T47D (cell line): ENCODE results near the gene TMEM63A.

Source experiments
- DNase-seq, 2 experiments: peaks; one replicate each; pipeline versions ENCODE4 v3.0.0 to v3.0.0-alpha.2; 2011 to 2012; ENCODE audit warnings: low read depth in 1 of 2, low spot score in 1 of 2
- JUND ChIP-seq: IDR thresholded peaks from 2 replicates; pipeline ENCODE4 v1.6.1; 2012; ENCODE audit warnings: low read depth
- in situ Hi-C: cut with HindIII; loops from 2 replicates; pipeline ENCODE4 v1.10.0; 2016; ENCODE audit warnings: low sequenced_read_pairs, low pct_unique_long_range_greater_than_20kb

Gene TMEM63A

GRCh38 chr1:225848030-225848955, 33.9 kb downstream of the TMEM63A start:
- DNase-seq = no peak
- in situ Hi-C loops = no loop called here
- no peak for TF ChIP-seq JUND

- no peak for TF ChIP-seq JUND
- in situ Hi-C loops = no loop called here
- no peak for DNase-seq
These were observed 34.6 kb downstream of the TMEM63A start for GRCh38 chr1:225847610-225848009.

- no peak for TF ChIP-seq JUND
- DNase-seq = no peak
- in situ Hi-C loops = no loop called here
These were observed 35.6 kb downstream of the TMEM63A start for GRCh38 chr1:225846331-225847310.

- TF ChIP-seq JUND = no peak
These were observed 36.5 kb downstream of the TMEM63A start for GRCh38 chr1:225845571-225846259.

GRCh38 chr1:225845097-225845496, 37.1 kb downstream of the TMEM63A start:
- TF ChIP-seq JUND = no peak
- in situ Hi-C loops = no loop called here
- DNase-seq = no peak

More at GRCh38 chr1:225845571-225846259, 36.5 kb downstream of the TMEM63A start:
- in situ Hi-C loops = no loop called here
- peak; percentile 65 to 92 for DNase-seq

GRCh38 chr1:225844236-225845061, 37.7 kb downstream of the TMEM63A start:
- no peak for TF ChIP-seq JUND
- in situ Hi-C loops = no loop called here
- DNase-seq = no peak

- in situ Hi-C loops = no loop called here
- no peak for TF ChIP-seq JUND
- no peak for DNase-seq
These were observed 38.8 kb downstream of the TMEM63A start for GRCh38 chr1:225843426-225843795.

- no peak for TF ChIP-seq JUND
- DNase-seq = no peak
- in situ Hi-C loops = no loop called here
These were observed 39.3 kb downstream of the TMEM63A start for GRCh38 chr1:225842788-225843425.

GRCh38 chr1:225842074-225842473, 40.1 kb downstream of the TMEM63A start:
- in situ Hi-C loops = no loop called here
- DNase-seq = no peak
- no peak for TF ChIP-seq JUND

GRCh38 chr1:225840713-225841112, 41.5 kb downstream of the TMEM63A start:
- TF ChIP-seq JUND = no peak
- DNase-seq = no peak
- in situ Hi-C loops = no loop called here

- in situ Hi-C loops = no loop called here
- no peak for DNase-seq
These were observed 42.0 kb downstream of the TMEM63A start for GRCh38 chr1:225840223-225840610.

More at GRCh38 chr1:225840223-225840610, 42.0 kb downstream of the TMEM63A start:
- no peak for TF ChIP-seq JUND
